NCI-H82 treated with DMSO at 0.1 percent for 48 hours (cell line): ENCODE data around the gene PRCD.
"Not testable (repeated sequence)": the region's sequence is repeated elsewhere in the genome, so short reads cannot be mapped to it uniquely, and the experiment has no call there.

Experiments
- DNase-seq: peaks from one replicate; lab custom pipeline; 2025; ENCODE audit not compliant: unreplicated experiment; lab: John Stamatoyannopoulos, UW

The PRCD gene

GRCh38 chr17:76502341-76503211 lies 37.3 kb upstream of the PRCD start:
- no peak for DNase-seq

GRCh38 chr17:76504117-76504516 lies 35.7 kb upstream of the PRCD start:
- DNase-seq, result no peak

- DNase-seq, result peak; percentile 61
These were observed 33.2 kb upstream of the PRCD start for GRCh38 chr17:76506408-76507345.

GRCh38 chr17:76508472-76509063 lies 31.3 kb upstream of the PRCD start:
- DNase-seq, result not testable (repeated sequence)

GRCh38 chr17:76510831-76511244 lies 29.0 kb upstream of the PRCD start:
- no peak for DNase-seq

GRCh38 chr17:76511668-76512365 lies 28.0 kb upstream of the PRCD start:
- DNase-seq, result no peak

- DNase-seq, result no peak
These were observed 27.2 kb upstream of the PRCD start for GRCh38 chr17:76512366-76513305.

- no peak for DNase-seq
These were observed 26.5 kb upstream of the PRCD start for GRCh38 chr17:76513306-76513692.

- DNase-seq, result not testable (repeated sequence)
These were observed 25.5 kb upstream of the PRCD start for GRCh38 chr17:76514355-76514754.

- DNase-seq, result no peak
These were observed 24.4 kb upstream of the PRCD start for GRCh38 chr17:76515274-76515949.

GRCh38 chr17:76517638-76518038 lies 22.2 kb upstream of the PRCD start:
- DNase-seq, result no peak

- no peak for DNase-seq
These were observed 20.5 kb upstream of the PRCD start for GRCh38 chr17:76519048-76519966.

GRCh38 chr17:76521262-76521661 lies 18.6 kb upstream of the PRCD start:
- DNase-seq, result no peak

GRCh38 chr17:76521683-76522082 lies 18.2 kb upstream of the PRCD start:
- DNase-seq, result not testable (repeated sequence)

GRCh38 chr17:76523084-76524037 lies 16.5 kb upstream of the PRCD start:
- no peak for DNase-seq

GRCh38 chr17:76524598-76525512 lies 15.0 kb upstream of the PRCD start:
- no peak for DNase-seq
